SU-DHL-6 (cell line): ENCODE measurements around the gene TEX35.

ENCODE experiments used
- H2AFZ ChIP-seq: fragments of 200-600 bp; sonication (generic); 2 replicates; pipeline ENCODE4 v1.6.1; 2014; ENCODE audit warnings: low read depth, mild to moderate bottlenecking, moderate library complexity, mixed read lengths, antibody characterized with exemption, low read length; ENCODE audit not compliant: severe bottlenecking
- H3F3A ChIP-seq: fragments of 200-600 bp; shearing (Covaris generic); 2 replicates; pipeline ENCODE4 v1.6.0; 2016; ENCODE audit warnings: antibody characterized with exemption, mild to moderate bottlenecking; ENCODE audit not compliant: insufficient read depth
- H3K27ac ChIP-seq: fragments of 200-600 bp; sonication (generic); 2 replicates; pipeline ENCODE4 v1.5.1; 2016; ENCODE audit warnings: low read depth, mild to moderate bottlenecking, low read length, moderate library complexity, mixed read lengths
- H3K27me3 ChIP-seq: fragments of 200-600 bp; sonication (generic), shearing (Covaris generic); 2 replicates; pipeline ENCODE4 v1.6.0; 2014; ENCODE audit warnings: mild to moderate bottlenecking, low read length
- H3K36me3 ChIP-seq: fragments of 200-600 bp; sonication (generic); 2 replicates; pipeline ENCODE4 v1.6.1; 2014; ENCODE audit warnings: mild to moderate bottlenecking, low read length, mixed read lengths
- H3K4me2 ChIP-seq: fragments of 300-600, 200-600 bp; shearing (Covaris generic), sonication (generic); 2 replicates; pipeline ENCODE4 v1.6.0; 2014; ENCODE audit warnings: low read length, low read depth, mild to moderate bottlenecking; ENCODE audit not compliant: poor library complexity, severe bottlenecking
- H3K4me3 ChIP-seq: fragments of 200-600 bp; sonication (generic); 2 replicates; pipeline ENCODE4 v1.5.1; 2014; ENCODE audit warnings: antibody characterized with exemption, low read length, mild to moderate bottlenecking, mixed read lengths; ENCODE audit not compliant: insufficient read depth, poor library complexity, severe bottlenecking
- H3K79me2 ChIP-seq: fragments of 200-600 bp; sonication (generic); 2 replicates; pipeline ENCODE4 v1.6.1; 2014; ENCODE audit warnings: mild to moderate bottlenecking, low read length, moderate library complexity; ENCODE audit not compliant: insufficient read depth
- H3K9ac ChIP-seq: fragments of 200-600 bp; sonication (generic); 2 replicates; pipeline ENCODE4 v1.7.0; 2014; ENCODE audit warnings: mild to moderate bottlenecking, low read length
- H3K9me2 ChIP-seq: fragments of 200-600 bp; sonication (generic); replicated peaks from 2 replicates; pipeline ENCODE4 v1.6.1; 2014; ENCODE audit warnings: low read length; ENCODE audit not compliant: insufficient read depth
- H3K9me3 ChIP-seq: fragments of 200-600 bp; sonication (generic); 2 replicates; pipeline ENCODE4 v1.6.1; 2014; ENCODE audit warnings: low read length, mixed read lengths; ENCODE audit not compliant: insufficient read depth
- H4K20me1 ChIP-seq: fragments of 200-600 bp; sonication (generic); 2 replicates; pipeline ENCODE4 v1.6.1; 2014; ENCODE audit warnings: low read depth, mild to moderate bottlenecking, antibody characterized with exemption, low read length, moderate library complexity, mixed read lengths
- EZH2phosphoT487 ChIP-seq: fragments of 200-600 bp; sonication (generic), shearing (Covaris generic); conservative IDR thresholded peaks from 2 replicates; pipeline ENCODE4 v1.6.1; 2018; ENCODE audit warnings: mild to moderate bottlenecking, antibody characterized with exemption, low read length, moderate library complexity, mixed read lengths
- TF ChIP-seq, protein P1 (sequence below): fragments of 200-600 bp; sonication (generic); IDR thresholded peaks from one replicate; pipeline ENCODE4 v1.5.1; 2017; ENCODE audit warnings: antibody characterized with exemption, mild to moderate bottlenecking, low read length, moderate library complexity; ENCODE audit not compliant: insufficient read depth, poor library complexity, severe bottlenecking

The TEX35 gene

GRCh38 chr1:178537382-178538090 lies 24.6 kb downstream of the TEX35 start:
- no peaks in the 10 kb centered on the region for H4K20me1 ChIP-seq
- H3K4me2 ChIP-seq = no peak overlapping the region
- TF ChIP-seq, protein P1, sequence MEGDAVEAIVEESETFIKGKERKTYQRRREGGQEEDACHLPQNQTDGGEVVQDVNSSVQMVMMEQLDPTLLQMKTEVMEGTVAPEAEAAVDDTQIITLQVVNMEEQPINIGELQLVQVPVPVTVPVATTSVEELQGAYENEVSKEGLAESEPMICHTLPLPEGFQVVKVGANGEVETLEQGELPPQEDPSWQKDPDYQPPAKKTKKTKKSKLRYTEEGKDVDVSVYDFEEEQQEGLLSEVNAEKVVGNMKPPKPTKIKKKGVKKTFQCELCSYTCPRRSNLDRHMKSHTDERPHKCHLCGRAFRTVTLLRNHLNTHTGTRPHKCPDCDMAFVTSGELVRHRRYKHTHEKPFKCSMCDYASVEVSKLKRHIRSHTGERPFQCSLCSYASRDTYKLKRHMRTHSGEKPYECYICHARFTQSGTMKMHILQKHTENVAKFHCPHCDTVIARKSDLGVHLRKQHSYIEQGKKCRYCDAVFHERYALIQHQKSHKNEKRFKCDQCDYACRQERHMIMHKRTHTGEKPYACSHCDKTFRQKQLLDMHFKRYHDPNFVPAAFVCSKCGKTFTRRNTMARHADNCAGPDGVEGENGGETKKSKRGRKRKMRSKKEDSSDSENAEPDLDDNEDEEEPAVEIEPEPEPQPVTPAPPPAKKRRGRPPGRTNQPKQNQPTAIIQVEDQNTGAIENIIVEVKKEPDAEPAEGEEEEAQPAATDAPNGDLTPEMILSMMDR = no peak
- TF ChIP-seq EZH2phosphoT487 = no peak
- no peaks in the 10 kb centered on the region for H3K79me2 ChIP-seq
- no peaks in the 10 kb centered on the region for H3K27me3 ChIP-seq
- H3K27ac ChIP-seq = no peak overlapping the region
- H3K9me3 ChIP-seq = no peaks in the 10 kb centered on the region
- no peak overlapping the region for H2AFZ ChIP-seq
- no peak overlapping the region for H3K9ac ChIP-seq
- no peaks in the 10 kb centered on the region for H3K36me3 ChIP-seq
- no peaks in the 10 kb centered on the region for H3K9me2 ChIP-seq
- H3F3A ChIP-seq = no peaks in the 10 kb centered on the region
- no peak overlapping the region for H3K4me3 ChIP-seq

GRCh38 chr1:178538192-178538916 lies 25.4 kb downstream of the TEX35 start:
- H3K79me2 ChIP-seq = peaks cover 4% of the 10 kb centered on the region; the same call in 1 of the 2 replicates
- H3F3A ChIP-seq = no peaks in the 10 kb centered on the region
- no peak overlapping the region for H3K4me2 ChIP-seq

GRCh38 chr1:178539291-178539690 lies 26.4 kb downstream of the TEX35 start:
- Histone ChIP-seq H3K27me3 (no peaks in the 10 kb centered on the region), H4K20me1 (no peaks in the 10 kb centered on the region), H2AFZ (no peak overlapping the region), H3K9me3 (no peaks in the 10 kb centered on the region), H3K36me3 (no peaks in the 10 kb centered on the region), H3K4me3 (no peak overlapping the region), H3K9me2 (no peaks in the 10 kb centered on the region), H3K4me2 (no peak overlapping the region), H3F3A (peaks cover 4% of the 10 kb centered on the region), H3K79me2 (peaks cover 9% of the 10 kb centered on the region), H3K9ac (no peak overlapping the region), H3K27ac (no peak overlapping the region)
- TF ChIP-seq, protein P1 = no peak
- TF ChIP-seq EZH2phosphoT487 = no peak

More at GRCh38 chr1:178538192-178538916, 25.4 kb downstream of the TEX35 start:
- Histone ChIP-seq H3K9me2 (no peaks in the 10 kb centered on the region), H4K20me1 (no peaks in the 10 kb centered on the region), H2AFZ (no peak overlapping the region), H3K27ac (no peak overlapping the region), H3K4me3 (no peak overlapping the region), H3K9ac (no peak overlapping the region), H3K9me3 (no peaks in the 10 kb centered on the region), H3K27me3 (no peaks in the 10 kb centered on the region), H3K36me3 (no peaks in the 10 kb centered on the region)
- TF ChIP-seq EZH2phosphoT487 = no peak
- TF ChIP-seq, protein P1 = no peak
